Measurements from ENCODE around the gene ADAMTS14.
"Not testable (repeated sequence)": the region's sequence is repeated elsewhere in the genome, so short reads cannot be mapped to it uniquely, and the experiment has no call there.

The ADAMTS14 gene

GRCh38 chr10:70672165-70673042 is at the start of gene ADAMTS14:
Gene ADAMTS14, plus strand, starts transcription at chr10:70672506. Its CDS starts 297 bp downstream, at chr10:70672803.
- no peak for DNase-seq (ENCODE audit: low read depth, low spot score)

- no peak for DNase-seq (ENCODE audit: low read depth, low spot score)
These were observed 49.8 kb upstream of the ADAMTS14 start for GRCh38 chr10:70622541-70622940.

- DNase-seq (ENCODE audit: low read depth, low spot score), result no peak
These were observed 49.1 kb upstream of the ADAMTS14 start for GRCh38 chr10:70622981-70623844.

GRCh38 chr10:70626056-70626455 is 46.2 kb upstream of the ADAMTS14 start:
- DNase-seq (ENCODE audit: low read depth, low spot score), result no peak

- DNase-seq (ENCODE audit: low read depth, low spot score), result no peak
These were observed 43.0 kb upstream of the ADAMTS14 start for GRCh38 chr10:70629338-70629737.

- not testable (repeated sequence) for DNase-seq (ENCODE audit: low read depth, low spot score)
These were observed 40.6 kb upstream of the ADAMTS14 start for GRCh38 chr10:70631735-70632134.

GRCh38 chr10:70634011-70634410 is 38.3 kb upstream of the ADAMTS14 start:
- no peak for DNase-seq (ENCODE audit: low read depth, low spot score)

- DNase-seq (ENCODE audit: low read depth, low spot score), result not testable (repeated sequence)
These were observed 37.8 kb upstream of the ADAMTS14 start for GRCh38 chr10:70634515-70634914.

GRCh38 chr10:70639640-70640383 is 32.5 kb upstream of the ADAMTS14 start:
- not testable (repeated sequence) for DNase-seq (ENCODE audit: low read depth, low spot score)

- not testable (repeated sequence) for DNase-seq (ENCODE audit: low read depth, low spot score)
These were observed 29.0 kb upstream of the ADAMTS14 start for GRCh38 chr10:70643272-70643671.

- DNase-seq (ENCODE audit: low read depth, low spot score), result not testable (repeated sequence)
These were observed 27.3 kb upstream of the ADAMTS14 start for GRCh38 chr10:70644959-70645358.

- no peak for DNase-seq (ENCODE audit: low read depth, low spot score)
These were observed 25.2 kb upstream of the ADAMTS14 start for GRCh38 chr10:70647086-70647485.

GRCh38 chr10:70648427-70648826 is 23.9 kb upstream of the ADAMTS14 start:
- DNase-seq (ENCODE audit: low read depth, low spot score), result no peak

- DNase-seq (ENCODE audit: low read depth, low spot score), result no peak
These were observed 22.8 kb upstream of the ADAMTS14 start for GRCh38 chr10:70649526-70649925.

GRCh38 chr10:70650104-70650503 is 22.2 kb upstream of the ADAMTS14 start:
- DNase-seq (ENCODE audit: low read depth, low spot score), result no peak

GRCh38 chr10:70650718-70651117 is 21.6 kb upstream of the ADAMTS14 start:
- no peak for DNase-seq (ENCODE audit: low read depth, low spot score)

- no peak for DNase-seq (ENCODE audit: low read depth, low spot score)
These were observed 20.6 kb upstream of the ADAMTS14 start for GRCh38 chr10:70651661-70652060.

GRCh38 chr10:70652761-70653657 is 19.3 kb upstream of the ADAMTS14 start:
- no peak for DNase-seq (ENCODE audit: low read depth, low spot score)

GRCh38 chr10:70655316-70655715 is 17.0 kb upstream of the ADAMTS14 start:
- no peak for DNase-seq (ENCODE audit: low read depth, low spot score)

- DNase-seq (ENCODE audit: low read depth, low spot score), result no peak
These were observed 15.8 kb upstream of the ADAMTS14 start for GRCh38 chr10:70656489-70656888.

GRCh38 chr10:70657041-70657440 is 15.3 kb upstream of the ADAMTS14 start:
- DNase-seq (ENCODE audit: low read depth, low spot score), result no peak
